ENCODE data around the gene POU4F3. TPM values are rescaled to one million over a fixed set of nuclear protein-coding genes. Genes with fewer than 3 reads are reported as not detected.

POU4F3 gene, protein sequence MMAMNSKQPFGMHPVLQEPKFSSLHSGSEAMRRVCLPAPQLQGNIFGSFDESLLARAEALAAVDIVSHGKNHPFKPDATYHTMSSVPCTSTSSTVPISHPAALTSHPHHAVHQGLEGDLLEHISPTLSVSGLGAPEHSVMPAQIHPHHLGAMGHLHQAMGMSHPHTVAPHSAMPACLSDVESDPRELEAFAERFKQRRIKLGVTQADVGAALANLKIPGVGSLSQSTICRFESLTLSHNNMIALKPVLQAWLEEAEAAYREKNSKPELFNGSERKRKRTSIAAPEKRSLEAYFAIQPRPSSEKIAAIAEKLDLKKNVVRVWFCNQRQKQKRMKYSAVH
- 0.07 to 0.26 TPM (median 0.09 TPM) in 5 replicates for total RNA-seq (2022; extraction: Qiagen RNA extraction)

GRCh38 chr5:146338774-146339714, at the start of gene POU4F3:
Gene POU4F3 (plus strand): TSS chr5:146338839. CDS start chr5:146339113, 274 bp downstream.

Other genes starting within 250 kb of the POU4F3 start
- not detected in 5 replicates for gene PLAC8L1, start 233.3 kb upstream of the POU4F3 start, total RNA-seq (2022; extraction: Qiagen RNA extraction)
- 50.0 to 57.3 TPM (median 53.7 TPM) in 5 replicates for gene LARS1, start 156.2 kb upstream of the POU4F3 start, total RNA-seq (2022; extraction: Qiagen RNA extraction)
- 10.4 to 11.7 TPM (median 11.2 TPM) in 5 replicates for gene RBM27, start 135.2 kb upstream of the POU4F3 start, total RNA-seq (2022; extraction: Qiagen RNA extraction)
- gene TCERG1, start 108.5 kb downstream of the POU4F3 start, total RNA-seq (2022; extraction: Qiagen RNA extraction) = 40.4 to 49.3 TPM (median 45.9 TPM) in 5 replicates
- gene GPR151, start 177.4 kb downstream of the POU4F3 start, total RNA-seq (2022; extraction: Qiagen RNA extraction) = not detected in 5 replicates